GM12878 (cell line): ENCODE results near the gene SALL4. TPM values are rescaled to one million over a fixed set of nuclear protein-coding genes. Genes with fewer than 3 reads are reported as not detected.

Source experiments
- ATAC-seq: fragments of 200-7000 bp; cut with Tn5 transposase; 3 replicates; pipeline ENCODE4 v1.9.1; 2020; ENCODE audit warnings: mild to moderate bottlenecking, moderate library complexity
- BruUV-seq: library from RNA; stranded (reverse); fragments of 400-500 nt; replicated peaks from 2 replicates; lab custom pipeline; 2021; lab: Mats Ljungman, UMichigan
- CTCF ChIA-PET: fragments of 300-600 bp; sonication (Branson Sonifier 250); formaldehyde crosslinking; extraction: SDS; loops from one replicate; lab custom pipeline; 2021; ENCODE audit warnings: inconsistent platforms; lab: Yijun Ruan, JAX
- POLR2A ChIA-PET: fragments of 350-600 bp; formaldehyde crosslinking; extraction: SDS; loops from one replicate; lab custom pipeline; 2021; ENCODE audit warnings: inconsistent platforms; lab: Charles Lee
- RAD21 ChIA-PET: fragments of 300-600 bp; sonication (Branson Sonifier 250); formaldehyde crosslinking; loops from one replicate; lab custom pipeline; 2023; ENCODE audit warnings: antibody characterized with exemption; ENCODE audit not compliant: unreplicated experiment; lab: Charles Lee
- SMC1A ChIA-PET: fragments of 300-600 bp; sonication (Branson Sonifier 250); formaldehyde crosslinking; loops from one replicate; lab custom pipeline; 2023; ENCODE audit not compliant: unreplicated experiment, uncharacterized antibody; lab: Charles Lee
- DNase-seq: peaks from one replicate; pipeline ENCODE4 v3.0.0-alpha.2; 2011; ENCODE audit warnings: low read depth, low spot score
- FAIRE-seq: peaks from 3 replicates; lab custom pipeline; 2011; peaks lifted over from hg19 to GRCh38; lab: Jason Lieb, UNC
- H2AFZ ChIP-seq: 2 replicates; pipeline ENCODE4 v1.6.0; 2011; ENCODE audit warnings: low read depth, low read length, control low read depth; ENCODE audit not compliant: control insufficient read depth
- H3K27ac ChIP-seq: 2 replicates; pipeline ENCODE4 v1.5.1; 2011; ENCODE audit warnings: control low read depth; ENCODE audit not compliant: control insufficient read depth, insufficient read depth
- H3K27me3 ChIP-seq, 2 experiments: replicated peaks in 1 of 2; 2 replicates each; pipeline versions ENCODE4 v1.6.0 to v1.6.1; 2011; ENCODE audit warnings: low read length in 1 of 2; ENCODE audit not compliant: control insufficient read depth in 2 of 2, insufficient read depth in 2 of 2
- H3K36me3 ChIP-seq, 2 experiments: 2 replicates each; pipeline ENCODE4 v1.5.1; 2011; ENCODE audit warnings: low read length in 1 of 2; ENCODE audit not compliant: control insufficient read depth in 2 of 2, insufficient read depth in 2 of 2
- H3K4me1 ChIP-seq: 2 replicates; pipeline ENCODE4 v1.6.1; 2011; ENCODE audit warnings: mild to moderate bottlenecking, low read length, moderate library complexity, mixed read lengths; ENCODE audit not compliant: control insufficient read depth, insufficient read depth
- H3K4me2 ChIP-seq: 2 replicates; pipeline ENCODE4 v1.6.0; 2011; ENCODE audit warnings: control low read depth; ENCODE audit not compliant: control insufficient read depth, insufficient read depth
- H3K4me3 ChIP-seq: fragments of 200-600 bp; sonication (generic); 2 replicates; pipeline ENCODE4 v1.5.1; 2016
- H3K79me2 ChIP-seq: 2 replicates; pipeline ENCODE4 v1.6.0; 2011; ENCODE audit warnings: low read length; ENCODE audit not compliant: control insufficient read depth, insufficient read depth
- H3K9ac ChIP-seq: 2 replicates; pipeline ENCODE4 v1.8.0; 2011; ENCODE audit warnings: low read length, control low read depth, mixed read lengths; ENCODE audit not compliant: control insufficient read depth, insufficient read depth
- H3K9me3 ChIP-seq: replicated peaks from 3 replicates; pipeline ENCODE4 v1.5.1; 2011; ENCODE audit warnings: mild to moderate bottlenecking, low read length; ENCODE audit not compliant: control insufficient read depth, insufficient read depth
- H4K20me1 ChIP-seq: 2 replicates; pipeline ENCODE4 v1.6.0; 2011; ENCODE audit not compliant: control insufficient read depth, insufficient read depth
- BCL11A ChIP-seq: IDR thresholded peaks from 2 replicates; pipeline ENCODE4 v1.6.1; 2011; ENCODE audit warnings: low read depth, low read length
- ETV6 ChIP-seq, 2 experiments: fragments of 450-650 bp in 1 of 2; IDR thresholded peaks in 1 of 2; conservative IDR thresholded peaks in 1 of 2; 2 replicates each; pipeline ENCODE4 v1.6.1; 2014; ENCODE audit warnings: antibody characterized with exemption in 1 of 2, borderline replicate concordance in 1 of 2, low read depth in 1 of 2, mild to moderate bottlenecking in 1 of 2, moderate library complexity in 1 of 2
- HDAC2 ChIP-seq: fragments of 200-600 bp; sonication (generic); IDR thresholded peaks from 2 replicates; pipeline ENCODE4 v1.6.1; 2017
- KAT2A ChIP-seq: conservative IDR thresholded peaks from 2 replicates; pipeline ENCODE4 v1.6.1; 2011; ENCODE audit warnings: low read depth, low read length; ENCODE audit not compliant: control insufficient read depth
- NFYA ChIP-seq: IDR thresholded peaks from 2 replicates; pipeline ENCODE4 v1.6.1; 2011; ENCODE audit warnings: low read depth, mild to moderate bottlenecking, low read length, improper control_type of control experiment, borderline replicate concordance
- SIN3A ChIP-seq: IDR thresholded peaks from 2 replicates; pipeline ENCODE4 v1.6.1; 2012; ENCODE audit warnings: low read depth, low read length, improper control_type of control experiment
- SUZ12 ChIP-seq: fragments of 200-600 bp; sonication (generic); IDR thresholded peaks from one replicate; pipeline ENCODE4 v1.6.1; 2018; ENCODE audit warnings: antibody characterized with exemption, mild to moderate bottlenecking; ENCODE audit not compliant: unreplicated experiment
- YY1 ChIP-seq: IDR thresholded peaks from 2 replicates; pipeline ENCODE4 v1.6.1; 2011; ENCODE audit warnings: low read depth, mild to moderate bottlenecking, low read length
- WGBS: methylation state at CpG from one replicate; pipeline ENCODE4 v1.1.6; 2016; ENCODE audit warnings: low lambda C conversion rate; ENCODE audit not compliant: insufficient replicate concordance, insufficient coverage; ENCODE audit errors: missing lambda C conversion rate; 5-methylcytosine and 5-hydroxymethylcytosine counted together
- in situ Hi-C: fragments of 300-500 bp; cut with MboI; formaldehyde crosslinking; loops from 9 replicates; pipeline ENCODE4 v1.14.3; 2018; ENCODE audit warnings: mixed read lengths
- intact Hi-C: fragments of 100-400 bp; cut with micrococcal nuclease; formaldehyde crosslinking; loops from one replicate; pipeline ENCODE4 v1.14.2; 2022; ENCODE audit not compliant: unreplicated experiment
- polyA plus RNA-seq, 11 experiments: library from polyadenylated mRNA; depleted of rRNA in 4 of 11; unstranded in 6 of 11; stranded (reverse) in 5 of 11; fragments of >200 nt; fragmentation: Nextera tagmentation in 4 of 11; fragmentation: Illumina TruSeq in 1 of 11; extraction: Ambion mirVana in 4 of 11; extraction: Trizol in 1 of 11; gene quantifications; 1 replicate in 1 of 11; 2 replicates in 10 of 11; pipeline versions ENCODE4 v1.2.1 to v1.2.3, GENCODE V29; 2011 to 2016; ENCODE audit warnings: inconsistent platforms in 2 of 11, missing spikeins in 2 of 11, low read depth in 1 of 11
- total RNA-seq, 4 experiments: library from RNA; depleted of rRNA in 3 of 4; stranded (reverse); fragments of >200 nt in 3 of 4; fragmentation: Illumina TruSeq in 1 of 4; extraction: Trizol in 1 of 4; gene quantifications; 2 replicates each; pipeline versions ENCODE4 v1.2.1 to v1.2.3, GENCODE V29; 2013 to 2021
- TF ChIP-seq, protein P1 (sequence below): fragments of 450-650 bp; IDR thresholded peaks from 2 replicates; pipeline ENCODE4 v1.6.1; 2014; ENCODE audit warnings: mild to moderate bottlenecking
- TF ChIP-seq, protein P2 (sequence below): fragments of 450-650 bp; IDR thresholded peaks from 2 replicates; pipeline ENCODE4 v1.6.1; 2016; ENCODE audit warnings: mild to moderate bottlenecking
- TF ChIP-seq, protein P3 (sequence below): IDR thresholded peaks from 2 replicates; pipeline ENCODE4 v1.6.1; 2012; ENCODE audit warnings: low read depth, low read length, improper control_type of control experiment
- TF ChIP-seq, protein P4 (sequence below): fragments of 450-650 bp; IDR thresholded peaks from 2 replicates; pipeline ENCODE4 v1.6.1; 2017; ENCODE audit warnings: mild to moderate bottlenecking, low read depth, inconsistent platforms; ENCODE audit not compliant: poor library complexity, severe bottlenecking

The SALL4 gene
- total and polyA plus RNA-seq, 10 of the 15 experiments (the other 5 are each of a cell fraction or from before 2014, with no cell fraction given) = 0.08 to 1.1 (median 0.23) TPM; not detected in 7

DNA sequence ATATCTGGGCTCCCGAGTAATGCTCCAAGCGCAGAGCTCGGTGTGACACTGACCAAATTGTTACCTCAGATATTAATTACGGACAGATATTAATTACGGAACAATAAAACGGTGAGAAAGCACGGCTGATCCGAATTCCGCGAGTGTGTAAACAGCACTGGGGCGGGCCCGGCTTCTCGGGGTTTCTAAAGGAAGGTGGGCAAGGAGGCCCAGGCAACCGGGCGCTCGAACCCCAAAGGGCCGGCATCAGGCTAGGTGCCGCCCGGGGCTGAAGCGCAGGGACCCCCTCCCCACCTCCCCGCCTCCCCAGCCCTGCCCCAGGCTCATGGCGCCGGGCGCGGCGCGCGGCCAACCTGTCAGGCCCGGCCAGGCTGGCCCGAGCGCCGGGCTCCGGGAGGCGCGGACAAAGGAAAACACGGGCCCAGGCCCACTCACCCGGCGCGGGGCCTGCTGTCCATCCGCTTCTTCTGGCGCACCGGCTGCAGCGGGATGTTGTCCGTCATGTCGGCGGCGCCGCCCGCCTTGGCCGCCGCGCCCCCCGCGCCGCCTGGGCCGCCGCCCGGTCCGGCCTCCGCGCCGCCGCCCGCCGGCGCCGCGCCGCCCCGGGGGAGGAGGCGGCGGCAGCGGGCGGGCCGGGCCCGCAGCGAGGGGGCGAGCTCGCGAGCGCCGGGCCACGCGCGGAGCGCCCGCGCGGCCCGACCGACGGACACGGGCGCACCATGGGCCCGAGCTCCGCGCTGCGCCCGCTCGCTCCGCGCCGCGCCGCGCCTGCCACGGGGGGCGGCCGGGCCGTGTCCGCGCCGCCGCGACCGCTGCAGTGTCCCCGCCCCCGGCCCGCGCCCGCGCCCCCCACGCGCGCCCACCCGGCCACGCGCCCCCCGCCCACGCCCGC, 34.2 kb downstream of the SALL4 start, which contains the start of gene ATP9A (continued):
- TF ChIP-seq HDAC2 (no peak), KAT2A (no peak), BCL11A (no peak), SIN3A (no peak), NFYA (no peak)
- TF ChIP-seq, protein P1, sequence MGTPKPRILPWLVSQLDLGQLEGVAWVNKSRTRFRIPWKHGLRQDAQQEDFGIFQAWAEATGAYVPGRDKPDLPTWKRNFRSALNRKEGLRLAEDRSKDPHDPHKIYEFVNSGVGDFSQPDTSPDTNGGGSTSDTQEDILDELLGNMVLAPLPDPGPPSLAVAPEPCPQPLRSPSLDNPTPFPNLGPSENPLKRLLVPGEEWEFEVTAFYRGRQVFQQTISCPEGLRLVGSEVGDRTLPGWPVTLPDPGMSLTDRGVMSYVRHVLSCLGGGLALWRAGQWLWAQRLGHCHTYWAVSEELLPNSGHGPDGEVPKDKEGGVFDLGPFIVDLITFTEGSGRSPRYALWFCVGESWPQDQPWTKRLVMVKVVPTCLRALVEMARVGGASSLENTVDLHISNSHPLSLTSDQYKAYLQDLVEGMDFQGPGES = no peak
- TF ChIP-seq, protein P2, sequence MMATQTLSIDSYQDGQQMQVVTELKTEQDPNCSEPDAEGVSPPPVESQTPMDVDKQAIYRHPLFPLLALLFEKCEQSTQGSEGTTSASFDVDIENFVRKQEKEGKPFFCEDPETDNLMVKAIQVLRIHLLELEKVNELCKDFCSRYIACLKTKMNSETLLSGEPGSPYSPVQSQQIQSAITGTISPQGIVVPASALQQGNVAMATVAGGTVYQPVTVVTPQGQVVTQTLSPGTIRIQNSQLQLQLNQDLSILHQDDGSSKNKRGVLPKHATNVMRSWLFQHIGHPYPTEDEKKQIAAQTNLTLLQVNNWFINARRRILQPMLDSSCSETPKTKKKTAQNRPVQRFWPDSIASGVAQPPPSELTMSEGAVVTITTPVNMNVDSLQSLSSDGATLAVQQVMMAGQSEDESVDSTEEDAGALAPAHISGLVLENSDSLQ = no peak
- TF ChIP-seq, all 136 proteins: peak for 0

DNA sequence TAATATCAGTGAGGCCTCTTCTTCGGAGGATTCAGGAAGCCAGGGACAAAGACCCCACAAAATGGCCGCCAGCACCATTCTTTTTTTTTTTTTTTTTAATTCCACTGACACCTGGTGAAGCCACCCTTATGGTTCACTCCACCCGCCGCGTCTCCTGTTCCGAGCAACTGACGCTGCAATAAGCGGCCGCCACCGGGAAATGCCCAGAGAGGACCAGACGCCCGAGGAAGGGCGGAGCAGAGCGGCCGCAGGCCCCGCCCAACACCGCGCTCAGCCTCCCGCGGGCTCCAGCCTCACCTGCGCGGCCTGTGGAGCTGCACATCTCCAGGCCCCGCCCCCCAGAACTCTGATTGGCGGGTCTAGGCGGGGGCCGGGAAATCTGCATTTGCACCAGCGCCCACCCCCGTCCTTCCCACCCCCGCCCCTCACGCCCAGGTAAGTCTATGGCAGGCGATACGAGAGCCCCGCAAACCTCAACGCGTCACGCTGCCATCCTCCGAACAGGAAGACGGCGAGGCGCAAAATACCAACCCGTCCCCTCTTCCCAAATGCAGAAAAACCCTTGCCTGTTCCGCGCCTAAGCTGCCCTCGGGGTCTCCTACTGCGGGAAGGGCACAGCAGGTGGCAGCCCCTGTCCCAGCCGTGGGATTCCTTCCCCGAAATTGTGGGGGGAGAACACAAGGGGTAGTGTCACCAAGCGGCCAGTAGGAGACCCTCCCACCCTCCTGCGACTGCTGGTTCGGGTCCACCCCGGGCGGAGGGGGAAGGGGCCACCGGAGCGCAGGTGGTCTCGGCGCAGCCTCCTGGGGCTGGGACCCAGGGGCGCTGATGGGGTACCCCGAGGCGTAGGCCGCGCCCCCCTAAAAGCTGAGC, 35.1 kb downstream of the SALL4 start:
- ChIA-PET SMC1A (no interaction called here), POLR2A (no interaction called here), RAD21 (no interaction called here), CTCF (no interaction called here)
- Histone ChIP-seq H3K4me3 (no peak overlapping the region; the same call in 1 of the 2 replicates), H3K27ac (no peak overlapping the region), H3K9me3 (no peaks in the 10 kb centered on the region), H3K4me2 (peak overlapping the region; percentile 48), H3K27me3 (peaks cover 3 to 5% of the 10 kb centered on the region in 2 experiments; a peak in 2 of 4 replicates), H3K4me1 (no peaks in the 10 kb centered on the region), H2AFZ (no peak overlapping the region; the same call in 1 of the 2 replicates), H3K9ac (no peak overlapping the region), H4K20me1 (no peaks in the 10 kb centered on the region), H3K36me3 (no peaks in the 10 kb centered on the region), H3K79me2 (no peaks in the 10 kb centered on the region)
- WGBS = 8% methylated on average over 33 of the region's 61 CpGs
- FAIRE-seq (no peak), DNase-seq (no peak), ATAC-seq (peak; percentile 91)
- in situ Hi-C loops = no loop called here
- intact Hi-C loops = loop anchor here (10.0 kb wide), 1 partner anchor 132 kb away; no protein-coding TSS in a partner anchor
- no TSS peak for BruUV-seq
- TF ChIP-seq, protein P3, sequence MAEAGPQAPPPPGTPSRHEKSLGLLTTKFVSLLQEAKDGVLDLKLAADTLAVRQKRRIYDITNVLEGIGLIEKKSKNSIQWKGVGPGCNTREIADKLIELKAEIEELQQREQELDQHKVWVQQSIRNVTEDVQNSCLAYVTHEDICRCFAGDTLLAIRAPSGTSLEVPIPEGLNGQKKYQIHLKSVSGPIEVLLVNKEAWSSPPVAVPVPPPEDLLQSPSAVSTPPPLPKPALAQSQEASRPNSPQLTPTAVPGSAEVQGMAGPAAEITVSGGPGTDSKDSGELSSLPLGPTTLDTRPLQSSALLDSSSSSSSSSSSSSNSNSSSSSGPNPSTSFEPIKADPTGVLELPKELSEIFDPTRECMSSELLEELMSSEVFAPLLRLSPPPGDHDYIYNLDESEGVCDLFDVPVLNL = no peak
- TF ChIP-seq SUZ12 (peak; percentile 69), YY1 (peak; percentile 61; the same call in 1 of the 2 replicates), ETV6 (conservative IDR thresholded peaks at IDR 0.05 in 1 of 2, IDR thresholded peaks at IDR 0.05 in 1 of 2; ENCODE audit: borderline replicate concordance in 1 of 2, low read depth in 1 of 2) (0 out of 4 replicates have a peak, but pooled peaks of 1 of the 2 experiments have one; percentile 54)
- TF ChIP-seq, protein P4, sequence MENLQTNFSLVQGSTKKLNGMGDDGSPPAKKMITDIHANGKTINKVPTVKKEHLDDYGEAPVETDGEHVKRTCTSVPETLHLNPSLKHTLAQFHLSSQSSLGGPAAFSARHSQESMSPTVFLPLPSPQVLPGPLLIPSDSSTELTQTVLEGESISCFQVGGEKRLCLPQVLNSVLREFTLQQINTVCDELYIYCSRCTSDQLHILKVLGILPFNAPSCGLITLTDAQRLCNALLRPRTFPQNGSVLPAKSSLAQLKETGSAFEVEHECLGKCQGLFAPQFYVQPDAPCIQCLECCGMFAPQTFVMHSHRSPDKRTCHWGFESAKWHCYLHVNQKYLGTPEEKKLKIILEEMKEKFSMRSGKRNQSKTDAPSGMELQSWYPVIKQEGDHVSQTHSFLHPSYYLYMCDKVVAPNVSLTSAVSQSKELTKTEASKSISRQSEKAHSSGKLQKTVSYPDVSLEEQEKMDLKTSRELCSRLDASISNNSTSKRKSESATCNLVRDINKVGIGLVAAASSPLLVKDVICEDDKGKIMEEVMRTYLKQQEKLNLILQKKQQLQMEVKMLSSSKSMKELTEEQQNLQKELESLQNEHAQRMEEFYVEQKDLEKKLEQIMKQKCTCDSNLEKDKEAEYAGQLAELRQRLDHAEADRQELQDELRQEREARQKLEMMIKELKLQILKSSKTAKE = no peak
